Measurements from ENCODE around the gene FAM168A. TPM values are rescaled to one million over a fixed set of nuclear protein-coding genes. Genes with fewer than 3 reads are reported as not detected.

The FAM168A gene
- total and polyA plus RNA-seq, 10 of the 15 experiments (the other 5 are each of a cell fraction or from before 2014, with no cell fraction given), result 1.7 to 20.0 (median 10.0) TPM

- no peak for TF ChIP-seq SKIL (IDR thresholded peaks at IDR 0.05; ENCODE audit: low read depth, poor library complexity, severe bottlenecking)
- TF ChIP-seq USF1 (IDR thresholded peaks at IDR 0.05; ENCODE audit: borderline replicate concordance, extremely low read length, insufficient read depth, low read depth, low read length), result no peak
- TF ChIP-seq BHLHE40 (IDR thresholded peaks at IDR 0.05; ENCODE audit: borderline replicate concordance in 1 of 2, low read depth in 2 of 2, low read length in 1 of 2), result peak in 1 of 2 experiments; percentile 57; a peak in 1 of 4 replicates
- no peak; the same call in 1 of the 2 replicates for TF ChIP-seq ATF7 (IDR thresholded peaks at IDR 0.05; ENCODE audit: low read depth)
- peak; percentile 45 for TF ChIP-seq E2F8 (IDR thresholded peaks at IDR 0.05; ENCODE audit: low read depth, partially characterized antibody)
- TF ChIP-seq NFIC (IDR thresholded peaks at IDR 0.05; ENCODE audit: low read depth, low read length), result no peak
- TF ChIP-seq HSF1 (IDR thresholded peaks at IDR 0.05; ENCODE audit: low read depth, low read length), result no peak
- TF ChIP-seq ZNF24 (IDR thresholded peaks at IDR 0.05), result no peak
- TF ChIP-seq RELB (IDR thresholded peaks at IDR 0.05; ENCODE audit: low read depth), result peak; percentile 59
- TF ChIP-seq YY1 (IDR thresholded peaks at IDR 0.05; ENCODE audit: low read depth, low read length), result peak; percentile 64
- 0 out of 2 replicates have a peak, but pooled peaks have one; percentile 15 for TF ChIP-seq ESRRA (IDR thresholded peaks at IDR 0.05; ENCODE audit: low read length)
- 0 out of 2 replicates have a peak, but pooled peaks have one; percentile 22 for TF ChIP-seq NKRF (conservative IDR thresholded peaks at IDR 0.05)
- TF ChIP-seq SIN3A (IDR thresholded peaks at IDR 0.05; ENCODE audit: low read depth, low read length), result peak; percentile 73
- TF ChIP-seq HCFC1 (IDR thresholded peaks at IDR 0.05; ENCODE audit: low read length), result peak; percentile 83
- peak; percentile 71 for TF ChIP-seq POLR2A (IDR thresholded peaks at IDR 0.05; ENCODE audit: low read depth, low read length)
- peak; percentile 82; the same call in 2 of the 3 replicates for TF ChIP-seq POU2F2 (IDR thresholded peaks at IDR 0.05; ENCODE audit: borderline replicate concordance, low read depth, low read length)
- TF ChIP-seq CREB1 (IDR thresholded peaks at IDR 0.05; ENCODE audit: low read depth), result peak; percentile 87
- peak; percentile 26 for TF ChIP-seq SMC3 (IDR thresholded peaks at IDR 0.05; ENCODE audit: borderline replicate concordance, low read length)
Measured at GRCh38 chr11:73597956-73598718, at the start of gene FAM168A (continued).
